ENCODE results near the gene MAP3K1.
"Not testable (repeated sequence)": the region's sequence is repeated elsewhere in the genome, so short reads cannot be mapped to it uniquely, and the experiment has no call there.

MAP3K1 gene

DNA sequence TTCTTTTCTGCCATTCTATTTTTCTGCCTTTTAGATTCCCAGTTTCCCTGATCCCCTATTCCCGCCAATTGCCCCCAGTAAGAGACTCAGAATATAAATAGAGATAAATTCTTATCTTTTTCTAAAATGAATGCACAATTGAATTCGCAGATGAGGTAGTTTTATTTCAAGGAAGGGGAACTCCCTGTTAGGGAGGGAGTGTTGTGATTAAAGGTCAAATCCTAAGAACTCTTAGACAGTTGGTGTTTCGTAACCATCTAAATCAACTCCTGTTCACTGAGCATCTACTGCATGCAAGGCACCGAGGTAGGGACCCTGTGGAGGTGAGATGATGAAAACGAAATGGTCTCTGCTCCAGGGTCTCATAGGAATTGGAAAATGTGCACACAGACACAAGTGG lies 7.7 kb upstream of the MAP3K1 start:
- no peak overlapping the region for H3K4me3 ChIP-seq (ENCODE audit: low read length)
- no peak for TF ChIP-seq ZNF274 (IDR thresholded peaks at IDR 0.05; ENCODE audit: low read depth, low read length)

DNA sequence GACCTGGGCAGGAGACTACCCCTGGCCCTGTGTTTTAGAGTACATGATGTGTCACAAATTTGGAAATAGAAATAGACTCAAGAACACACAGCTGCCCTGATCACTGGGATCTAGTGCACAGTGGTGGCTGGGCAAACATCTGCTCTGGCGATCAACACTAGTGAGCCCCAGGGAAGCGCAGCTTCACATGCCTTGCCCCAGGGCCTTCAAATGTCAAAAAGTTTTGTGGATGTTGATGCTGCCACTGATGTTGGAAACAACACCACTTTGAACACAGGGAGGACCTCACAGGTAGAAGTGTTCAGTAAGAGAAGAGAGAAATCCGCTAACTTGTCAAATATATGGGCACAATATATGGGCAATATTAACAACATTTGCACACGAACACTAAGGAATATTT lies 7.1 kb upstream of the MAP3K1 start:
- no peak overlapping the region for H3K4me3 ChIP-seq (ENCODE audit: low read length)

GRCh38 chr5:56810826-56811225 lies 4.5 kb upstream of the MAP3K1 start:
- no peak overlapping the region for H3K4me3 ChIP-seq (ENCODE audit: low read length)
- TF ChIP-seq ZNF274 (IDR thresholded peaks at IDR 0.05; ENCODE audit: low read depth, low read length) = no peak

More for the DNA sequence above, 7.1 kb upstream of the MAP3K1 start:
- TF ChIP-seq ZNF274 (IDR thresholded peaks at IDR 0.05; ENCODE audit: low read depth, low read length) = no peak

GRCh38 chr5:56812110-56812509 lies 3.2 kb upstream of the MAP3K1 start:
- TF ChIP-seq ZNF274 (IDR thresholded peaks at IDR 0.05; ENCODE audit: low read depth, low read length) = no peak
- H3K4me3 ChIP-seq (ENCODE audit: low read length) = no peak overlapping the region

- no peak for TF ChIP-seq ZNF274 (IDR thresholded peaks at IDR 0.05; ENCODE audit: low read depth, low read length)
- H3K4me3 ChIP-seq (ENCODE audit: low read length) = no peak overlapping the region
These were observed 2.0 kb upstream of the MAP3K1 start for GRCh38 chr5:56813302-56813701.

DNA sequence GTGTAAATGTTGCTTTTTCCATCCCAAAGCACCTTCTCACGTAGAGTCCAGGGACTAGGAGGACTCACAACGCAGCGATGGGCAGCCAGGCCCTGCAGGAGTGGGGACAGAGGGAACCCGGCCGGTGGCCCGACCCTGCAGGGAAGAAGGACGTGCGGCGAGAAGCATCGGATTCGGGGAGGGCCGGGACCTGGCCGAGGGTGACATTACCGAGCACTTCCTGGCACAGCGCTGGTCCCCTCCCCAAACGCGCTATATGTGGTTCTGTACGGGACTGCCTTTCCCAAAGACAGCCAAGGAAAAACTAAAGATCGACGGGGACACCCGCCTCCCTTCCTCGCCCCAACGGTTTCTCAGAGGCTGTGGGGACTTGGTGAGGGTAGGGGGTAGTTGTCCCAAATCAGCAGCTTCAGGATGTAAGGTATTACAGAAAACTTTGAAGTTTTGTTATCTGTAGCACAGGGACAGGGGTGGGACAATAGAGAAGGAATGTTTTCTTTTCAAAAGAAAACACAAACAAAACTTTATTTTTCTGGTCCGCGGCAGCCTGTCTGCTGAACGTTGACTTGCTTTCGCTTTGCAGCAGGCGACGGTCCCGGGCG lies 887 bp upstream of the MAP3K1 start:
- H3K4me3 ChIP-seq (ENCODE audit: low read length) = peak overlapping the region; percentile 72; the same call in 1 of the 2 replicates
- no peak for TF ChIP-seq ZNF274 (IDR thresholded peaks at IDR 0.05; ENCODE audit: low read depth, low read length)

DNA sequence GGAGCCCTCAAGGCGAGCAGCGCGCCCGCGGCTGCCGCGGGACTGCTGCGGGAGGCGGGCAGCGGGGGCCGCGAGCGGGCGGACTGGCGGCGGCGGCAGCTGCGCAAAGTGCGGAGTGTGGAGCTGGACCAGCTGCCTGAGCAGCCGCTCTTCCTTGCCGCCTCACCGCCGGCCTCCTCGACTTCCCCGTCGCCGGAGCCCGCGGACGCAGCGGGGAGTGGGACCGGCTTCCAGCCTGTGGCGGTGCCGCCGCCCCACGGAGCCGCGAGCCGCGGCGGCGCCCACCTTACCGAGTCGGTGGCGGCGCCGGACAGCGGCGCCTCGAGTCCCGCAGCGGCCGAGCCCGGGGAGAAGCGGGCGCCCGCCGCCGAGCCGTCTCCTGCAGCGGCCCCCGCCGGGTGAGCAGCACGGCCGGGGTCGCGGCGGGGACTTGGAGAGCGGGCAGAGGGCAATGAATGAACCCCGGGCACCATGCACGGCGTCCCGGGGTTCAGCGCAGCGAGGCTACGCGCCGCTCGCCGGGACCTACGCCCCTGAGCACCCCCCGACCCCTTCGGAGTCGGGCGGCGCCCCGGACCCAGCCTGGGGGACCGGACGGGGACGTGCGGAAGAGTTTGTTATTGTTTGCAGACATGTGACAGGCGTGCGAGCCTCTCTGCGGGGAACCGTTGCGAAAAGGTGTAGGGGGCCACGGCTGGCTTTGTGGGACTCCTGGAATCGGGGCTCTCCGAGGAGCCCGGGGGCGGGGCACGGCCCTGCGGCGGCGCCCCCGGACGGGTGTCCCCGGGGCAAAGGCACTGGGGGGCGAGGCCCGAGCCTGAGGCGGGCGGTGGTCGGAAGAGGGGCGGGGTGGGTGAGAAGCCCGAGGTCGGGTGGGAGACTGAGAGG lies 553 bp downstream of the MAP3K1 start:
- H3K4me3 ChIP-seq (ENCODE audit: low read length) = peak overlapping the region; percentile 72
- no peak for TF ChIP-seq ZNF274 (IDR thresholded peaks at IDR 0.05; ENCODE audit: low read depth, low read length)

DNA sequence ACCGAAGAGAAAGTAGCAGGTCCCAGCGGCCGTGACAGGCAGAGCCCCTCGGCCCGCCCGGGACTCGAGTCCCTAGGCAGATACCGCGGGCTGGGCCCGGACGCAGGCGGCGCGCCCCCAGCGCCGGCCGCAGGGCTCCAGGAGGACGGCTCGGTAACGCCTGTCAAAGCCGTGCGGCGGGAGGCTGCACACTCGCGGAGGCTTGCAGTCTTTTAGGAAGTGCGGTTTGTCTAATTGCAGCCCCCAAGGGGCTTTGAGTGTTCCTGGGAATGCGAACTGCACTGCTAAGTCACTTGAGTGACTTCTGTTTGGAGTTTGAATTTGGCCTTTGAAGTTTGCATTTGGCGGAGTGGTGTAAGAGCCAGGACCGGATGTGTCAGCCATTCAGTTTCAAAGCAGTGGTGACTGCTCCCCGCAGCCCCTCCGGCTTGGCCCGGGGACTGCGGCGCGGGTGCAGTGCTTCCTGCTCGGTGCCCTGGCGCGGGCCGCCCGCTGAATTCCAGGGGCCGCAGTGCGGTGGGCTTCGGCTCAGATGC lies 1.3 kb downstream of the MAP3K1 start:
- H3K4me3 ChIP-seq (ENCODE audit: low read length) = peak overlapping the region; percentile 72
- no peak for TF ChIP-seq ZNF274 (IDR thresholded peaks at IDR 0.05; ENCODE audit: low read depth, low read length)

- TF ChIP-seq ZNF274 (IDR thresholded peaks at IDR 0.05; ENCODE audit: low read depth, low read length) = no peak
- H3K4me3 ChIP-seq (ENCODE audit: low read length) = peak overlapping the region; percentile 72
These were observed 2.1 kb downstream of the MAP3K1 start for GRCh38 chr5:56817263-56818014.

GRCh38 chr5:56818450-56819037 lies 3.2 kb downstream of the MAP3K1 start:
- peak overlapping the region; percentile 72; the same call in 1 of the 2 replicates for H3K4me3 ChIP-seq (ENCODE audit: low read length)
- no peak for TF ChIP-seq ZNF274 (IDR thresholded peaks at IDR 0.05; ENCODE audit: low read depth, low read length)

DNA sequence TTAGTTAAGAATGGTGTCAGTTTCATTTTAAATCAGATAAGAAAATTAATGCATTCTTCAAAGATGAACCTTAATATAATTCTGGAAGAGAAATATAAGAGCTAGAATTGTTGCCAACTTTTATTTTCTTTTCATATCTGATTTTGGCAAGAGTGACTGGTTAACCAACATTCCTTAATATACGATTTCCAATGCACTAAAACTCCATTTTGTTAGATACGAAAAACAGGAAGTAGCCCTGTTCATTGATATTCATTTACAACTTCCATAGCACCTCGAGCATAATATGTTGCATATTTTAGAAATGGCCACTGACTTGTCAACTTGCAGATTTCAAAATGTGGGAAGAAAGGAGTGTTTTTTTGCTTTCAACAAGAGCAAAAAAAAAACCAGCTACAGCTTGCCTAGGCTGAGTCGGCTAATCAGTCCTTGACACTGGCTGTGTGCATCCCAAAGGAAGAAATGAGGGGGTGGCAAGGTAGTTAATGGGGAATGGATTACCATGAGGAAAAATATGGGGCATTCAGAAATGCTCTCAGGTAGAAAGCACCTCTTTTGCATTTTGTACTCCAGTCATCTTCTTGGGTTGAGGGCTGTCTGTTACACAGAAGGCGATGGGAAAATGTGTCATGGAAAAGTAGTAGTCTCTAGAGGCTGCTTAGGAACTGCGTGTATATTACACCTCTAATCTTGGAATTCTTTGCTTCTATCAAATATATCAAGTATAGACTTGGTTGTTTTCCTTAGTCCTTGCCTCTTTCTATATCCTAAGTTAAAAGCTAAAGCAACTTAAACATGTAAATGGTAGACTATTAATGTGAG lies 3.9 kb downstream of the MAP3K1 start:
- peak overlapping the region; percentile 60 for H3K4me3 ChIP-seq (ENCODE audit: low read length)
- TF ChIP-seq ZNF274 (IDR thresholded peaks at IDR 0.05; ENCODE audit: low read depth, low read length) = no peak

GRCh38 chr5:56821868-56822267 lies 6.5 kb downstream of the MAP3K1 start:
- H3K4me3 ChIP-seq (ENCODE audit: low read length) = not testable (repeated sequence)

GRCh38 chr5:56822981-56823380 lies 7.6 kb downstream of the MAP3K1 start:
- no peak for TF ChIP-seq ZNF274 (IDR thresholded peaks at IDR 0.05; ENCODE audit: low read depth, low read length)

More at GRCh38 chr5:56822981-56823380, 7.6 kb downstream of the MAP3K1 start:
- no peak overlapping the region for H3K4me3 ChIP-seq (ENCODE audit: low read length)

All from GM08714 (cell line).